Peyer's patch (tissue), 4 donors: Measurements from ENCODE around the gene MGAT5B.

ENCODE experiments used
- CTCF ChIP-seq, 6 experiments: fragments of 450-650 bp in 4 of 6; fragments of 200-600 bp in 2 of 6; sonication (generic) in 1 of 6; IDR thresholded peaks; one replicate each; pipeline ENCODE4 v1.5.1; 2017 to 2019; ENCODE audit warnings: antibody characterized with exemption in 6 of 6, mild to moderate bottlenecking in 3 of 6, moderate library complexity in 1 of 6
- POLR2A ChIP-seq, 2 donors: fragments of 450-650 bp; IDR thresholded peaks; one replicate each; pipeline ENCODE4 v1.5.1; 2017; ENCODE audit warnings: antibody characterized with exemption in 2 of 2, mild to moderate bottlenecking in 2 of 2, moderate library complexity in 2 of 2

- TF ChIP-seq CTCF (IDR thresholded peaks at IDR 0.05), result no peak
- TF ChIP-seq POLR2A (IDR thresholded peaks at IDR 0.05), result no peak
Measured at GRCh38 chr17:76848670-76849069, 19.5 kb upstream of the MGAT5B start.
